Peyer's patch (tissue), 4 donors: ENCODE measurements around the gene CPAMD8.

ENCODE experiments used
- POLR2A ChIP-seq, 2 donors: fragments of 450-650 bp; IDR thresholded peaks; one replicate each; pipeline ENCODE4 v1.5.1; 2017; ENCODE audit warnings: antibody characterized with exemption in 2 of 2, mild to moderate bottlenecking in 2 of 2, moderate library complexity in 2 of 2
- TF ChIP-seq, protein P1 (sequence below), 6 experiments: fragments of 450-650 bp in 4 of 6; fragments of 200-600 bp in 2 of 6; sonication (generic) in 1 of 6; IDR thresholded peaks; one replicate each; pipeline ENCODE4 v1.5.1; 2017 to 2019; ENCODE audit warnings: antibody characterized with exemption in 6 of 6, mild to moderate bottlenecking in 3 of 6, moderate library complexity in 1 of 6

DNA sequence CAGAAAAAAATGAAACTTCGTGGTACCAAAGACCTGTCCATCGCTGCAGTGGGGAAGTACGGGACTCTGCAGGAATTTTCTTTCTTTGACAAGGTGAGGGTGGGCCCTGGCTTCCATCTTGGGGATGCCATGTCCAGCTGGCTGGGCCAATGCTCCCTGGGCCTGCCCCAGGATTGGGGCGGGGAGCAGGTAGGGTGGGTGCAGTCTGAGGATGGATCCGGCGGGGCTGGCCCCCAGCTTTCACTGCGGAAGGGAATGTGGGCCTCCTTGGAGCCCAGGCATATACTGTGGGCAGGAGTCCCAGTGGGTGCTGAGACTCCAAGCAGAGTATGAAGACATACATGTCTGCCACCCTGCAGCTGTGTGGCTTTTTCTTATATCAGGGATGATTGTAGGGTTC lies 173.5 kb downstream of the CPAMD8 start:
- TF ChIP-seq, protein P1, sequence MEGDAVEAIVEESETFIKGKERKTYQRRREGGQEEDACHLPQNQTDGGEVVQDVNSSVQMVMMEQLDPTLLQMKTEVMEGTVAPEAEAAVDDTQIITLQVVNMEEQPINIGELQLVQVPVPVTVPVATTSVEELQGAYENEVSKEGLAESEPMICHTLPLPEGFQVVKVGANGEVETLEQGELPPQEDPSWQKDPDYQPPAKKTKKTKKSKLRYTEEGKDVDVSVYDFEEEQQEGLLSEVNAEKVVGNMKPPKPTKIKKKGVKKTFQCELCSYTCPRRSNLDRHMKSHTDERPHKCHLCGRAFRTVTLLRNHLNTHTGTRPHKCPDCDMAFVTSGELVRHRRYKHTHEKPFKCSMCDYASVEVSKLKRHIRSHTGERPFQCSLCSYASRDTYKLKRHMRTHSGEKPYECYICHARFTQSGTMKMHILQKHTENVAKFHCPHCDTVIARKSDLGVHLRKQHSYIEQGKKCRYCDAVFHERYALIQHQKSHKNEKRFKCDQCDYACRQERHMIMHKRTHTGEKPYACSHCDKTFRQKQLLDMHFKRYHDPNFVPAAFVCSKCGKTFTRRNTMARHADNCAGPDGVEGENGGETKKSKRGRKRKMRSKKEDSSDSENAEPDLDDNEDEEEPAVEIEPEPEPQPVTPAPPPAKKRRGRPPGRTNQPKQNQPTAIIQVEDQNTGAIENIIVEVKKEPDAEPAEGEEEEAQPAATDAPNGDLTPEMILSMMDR (IDR thresholded peaks at IDR 0.05) = no peak
- no peak for TF ChIP-seq POLR2A (IDR thresholded peaks at IDR 0.05)
